NOMO-1 treated with DMSO at 0.1 percent for 48 hours (cell line): Measurements from ENCODE around the gene MARK3.
A peak's percentile ranks its signal among the peaks of the same experiment; 100 is the strongest.

ENCODE experiments used
- DNase-seq: peaks from one replicate; lab custom pipeline; 2025; ENCODE audit not compliant: unreplicated experiment; lab: John Stamatoyannopoulos, UW

MARK3 gene

GRCh38 chr14:103366741-103367140, 18.5 kb upstream of the MARK3 start:
- no peak for DNase-seq

GRCh38 chr14:103367995-103368394, 17.2 kb upstream of the MARK3 start:
- DNase-seq: no peak

- DNase-seq: no peak
These were observed 15.1 kb upstream of the MARK3 start for GRCh38 chr14:103370087-103370486.

- no peak for DNase-seq
These were observed 13.2 kb upstream of the MARK3 start for GRCh38 chr14:103372017-103372416.

GRCh38 chr14:103372552-103373304, 12.5 kb upstream of the MARK3 start:
- no peak for DNase-seq

- DNase-seq: no peak
These were observed 11.1 kb upstream of the MARK3 start for GRCh38 chr14:103374121-103374520.

GRCh38 chr14:103377522-103378037, 7.6 kb upstream of the MARK3 start:
- DNase-seq: no peak

GRCh38 chr14:103378038-103378854, 7.0 kb upstream of the MARK3 start:
- no peak for DNase-seq

GRCh38 chr14:103380719-103381377, 4.4 kb upstream of the MARK3 start:
- DNase-seq: peak; percentile 30

GRCh38 chr14:103382376-103382775, 2.8 kb upstream of the MARK3 start:
- DNase-seq: peak; percentile 25

GRCh38 chr14:103384450-103385151, 614 bp upstream of the MARK3 start:
- no peak for DNase-seq

- peak; percentile 33 for DNase-seq
These were observed 906 bp downstream of the MARK3 start for GRCh38 chr14:103385929-103386712.

GRCh38 chr14:103386713-103387329, 1.6 kb downstream of the MARK3 start:
- no peak for DNase-seq

- DNase-seq: no peak
These were observed 3.4 kb downstream of the MARK3 start for GRCh38 chr14:103388664-103389063.

- DNase-seq: no peak
These were observed 5.4 kb downstream of the MARK3 start for GRCh38 chr14:103390605-103391004.

GRCh38 chr14:103391048-103391447, 5.8 kb downstream of the MARK3 start:
- DNase-seq: peak; percentile 86

GRCh38 chr14:103392106-103392505, 6.9 kb downstream of the MARK3 start:
- DNase-seq: no peak

- no peak for DNase-seq
These were observed 7.4 kb downstream of the MARK3 start for GRCh38 chr14:103392572-103392971.

GRCh38 chr14:103393070-103393469, 7.9 kb downstream of the MARK3 start:
- DNase-seq: no peak
